Lower leg skin (tissue), 3 donors: ENCODE measurements around the gene DNLZ.

Experiments used
- CTCF ChIP-seq, 3 donors: fragments of 450-650 bp; IDR thresholded peaks; one replicate each; pipeline ENCODE4 v1.5.1; 2016; ENCODE audit warnings: antibody characterized with exemption in 3 of 3, mild to moderate bottlenecking in 3 of 3, moderate library complexity in 2 of 3
- POLR2A ChIP-seq, 2 donors: fragments of 450-650 bp; IDR thresholded peaks; one replicate each; pipeline ENCODE4 v1.6.1; 2016 to 2017; ENCODE audit warnings: antibody characterized with exemption in 2 of 2, mild to moderate bottlenecking in 1 of 2, moderate library complexity in 1 of 2

GRCh38 chr9:136331556-136332481 lies 31.7 kb downstream of the DNLZ start:
- TF ChIP-seq POLR2A (IDR thresholded peaks at IDR 0.05), result no peak
- TF ChIP-seq CTCF (IDR thresholded peaks at IDR 0.05), result no peak
